Hepatocyte (in vitro differentiated cells): ENCODE data around the gene DYRK1A.

Experiments used
- CTCF ChIP-seq: fragments of 200-600 bp; sonication (generic); IDR thresholded peaks from 2 replicates; pipeline ENCODE4 v1.5.1; 2016; ENCODE audit warnings: antibody characterized with exemption, mild to moderate bottlenecking; ENCODE audit not compliant: poor library complexity
- EZH2 ChIP-seq: fragments of 200-600 bp; sonication (generic); IDR thresholded peaks from 2 replicates; pipeline ENCODE4 v1.6.1; 2016; ENCODE audit warnings: antibody characterized with exemption, mild to moderate bottlenecking, borderline replicate concordance
- EZH2phosphoT487 ChIP-seq: fragments of 200-600 bp; sonication (generic); IDR thresholded peaks from one replicate; pipeline ENCODE4 v1.6.1; 2018; ENCODE audit warnings: antibody characterized with exemption, mild to moderate bottlenecking, low read depth, moderate library complexity; ENCODE audit not compliant: unreplicated experiment, severe bottlenecking

- TF ChIP-seq CTCF (no peak), EZH2phosphoT487 (no peak), EZH2 (no peak)
Measured at GRCh38 chr21:37375866-37376574, 9.4 kb downstream of the DYRK1A start.
